ENCODE measurements around the gene KLK15.

Gene KLK15

GRCh38 chr19:50843205-50843604, 9.8 kb upstream of the KLK15 start:
- DNase-seq, result no peak

- no peak for DNase-seq
Measured at GRCh38 chr19:50842130-50842529, 8.8 kb upstream of the KLK15 start.

GRCh38 chr19:50839712-50840655, 6.6 kb upstream of the KLK15 start:
- DNase-seq, result no peak

GRCh38 chr19:50838239-50838638, 4.9 kb upstream of the KLK15 start:
- no peak for DNase-seq

GRCh38 chr19:50837300-50837699, 3.9 kb upstream of the KLK15 start:
- no peak for DNase-seq

GRCh38 chr19:50836543-50837195, 3.3 kb upstream of the KLK15 start:
- no peak for DNase-seq

- DNase-seq, result peak; percentile 53 to 68
Measured at GRCh38 chr19:50835785-50836542, 2.6 kb upstream of the KLK15 start.

- no peak for DNase-seq
Measured at GRCh38 chr19:50835103-50835784, 1.9 kb upstream of the KLK15 start.

GRCh38 chr19:50833802-50834167, 411 bp upstream of the KLK15 start:
- no peak for DNase-seq

- DNase-seq, result no peak
Measured at GRCh38 chr19:50832666-50833065, 708 bp downstream of the KLK15 start.

- no peak for DNase-seq
Measured at GRCh38 chr19:50831026-50831396, 2.4 kb downstream of the KLK15 start.

GRCh38 chr19:50830266-50831025, 2.9 kb downstream of the KLK15 start:
- no peak for DNase-seq

- no peak for DNase-seq
Measured at GRCh38 chr19:50829801-50830200, 3.6 kb downstream of the KLK15 start.

GRCh38 chr19:50827476-50827875, 5.9 kb downstream of the KLK15 start:
- DNase-seq, result no peak

- DNase-seq, result no peak
Measured at GRCh38 chr19:50826492-50827240, 6.7 kb downstream of the KLK15 start.

GRCh38 chr19:50823389-50824042, 9.9 kb downstream of the KLK15 start, which contains the start of gene KLK1:
TSS of gene KLK1 (minus strand) at chr19:50823787. CDS start at chr19:50823748, 39 bp downstream.
- no peak for DNase-seq

GRCh38 chr19:50822661-50823208, 10.6 kb downstream of the KLK15 start:
- DNase-seq, result no peak

- no peak for DNase-seq
Measured at GRCh38 chr19:50821622-50822021, 11.8 kb downstream of the KLK15 start.

GRCh38 chr19:50821248-50821612, 12.1 kb downstream of the KLK15 start:
- no peak for DNase-seq

GRCh38 chr19:50820549-50821247, 12.7 kb downstream of the KLK15 start:
- DNase-seq, result no peak

Measured in inflammatory macrophage (primary cell).